EH (cell line): ENCODE measurements around the gene SLFN13.
"Not testable (repeated sequence)": the region's sequence is repeated elsewhere in the genome, so short reads cannot be mapped to it uniquely, and the experiment has no call there.

Experiments
- DNase-seq: peaks from one replicate; pipeline ENCODE4 v3.0.0-alpha.2; 2015; ENCODE audit warnings: low read depth

Gene SLFN13

GRCh38 chr17:35448214-35448898 lies at the start of gene SLFN13:
Gene SLFN13 (minus strand): TSS chr17:35448766. CDS start chr17:35445680, 3,086 bp downstream.
- peak; percentile 40 for DNase-seq

- DNase-seq: no peak
Measured at GRCh38 chr17:35496451-35497290, 48.1 kb upstream of the SLFN13 start.

- DNase-seq: no peak
Measured at GRCh38 chr17:35493040-35493439, 44.5 kb upstream of the SLFN13 start.

- no peak for DNase-seq
Measured at GRCh38 chr17:35491417-35491816, 42.9 kb upstream of the SLFN13 start.

- DNase-seq: no peak
Measured at GRCh38 chr17:35489944-35490343, 41.4 kb upstream of the SLFN13 start.

GRCh38 chr17:35488991-35489390 lies 40.4 kb upstream of the SLFN13 start:
- DNase-seq: no peak

GRCh38 chr17:35486920-35487732 lies 38.6 kb upstream of the SLFN13 start:
- DNase-seq: peak; percentile 54

- DNase-seq: no peak
Measured at GRCh38 chr17:35479271-35479670, 30.7 kb upstream of the SLFN13 start.

- DNase-seq: no peak
Measured at GRCh38 chr17:35477248-35477647, 28.7 kb upstream of the SLFN13 start.

- no peak for DNase-seq
Measured at GRCh38 chr17:35476283-35476820, 27.8 kb upstream of the SLFN13 start.

GRCh38 chr17:35468475-35468874 lies 19.9 kb upstream of the SLFN13 start:
- DNase-seq: no peak

- DNase-seq: no peak
Measured at GRCh38 chr17:35467824-35468223, 19.3 kb upstream of the SLFN13 start.

- no peak for DNase-seq
Measured at GRCh38 chr17:35460354-35460851, 11.8 kb upstream of the SLFN13 start.

- DNase-seq: not testable (repeated sequence)
Measured at GRCh38 chr17:35454035-35454434, 5.5 kb upstream of the SLFN13 start.

GRCh38 chr17:35453171-35453570 lies 4.6 kb upstream of the SLFN13 start:
- no peak for DNase-seq

- peak; percentile 2 for DNase-seq
Measured at GRCh38 chr17:35449371-35449931, 885 bp upstream of the SLFN13 start.

- DNase-seq: no peak
Measured at GRCh38 chr17:35448899-35449227, 297 bp upstream of the SLFN13 start.

GRCh38 chr17:35447499-35447898 lies 1.1 kb downstream of the SLFN13 start:
- DNase-seq: no peak

- no peak for DNase-seq
Measured at GRCh38 chr17:35438433-35438832, 10.1 kb downstream of the SLFN13 start.

GRCh38 chr17:35433075-35433894 lies 15.3 kb downstream of the SLFN13 start:
- peak; percentile 99 for DNase-seq
